Spinal cord (tissue), 10 donors: ENCODE data around the gene NFE2. TPM values are rescaled to one million over a fixed set of nuclear protein-coding genes. Genes with fewer than 3 reads are reported as not detected.

Experiments used
- DNase-seq, 6 donors: peaks; one replicate each; pipeline versions ENCODE4 v3.0.0 to v3.0.0-alpha.2; 2013 to 2015; ENCODE audit warnings: low spot score in 6 of 6, low read depth in 4 of 6
- H3K27ac ChIP-seq: one replicate; pipeline ENCODE4 v1.5.1; 2013; ENCODE audit warnings: low read depth, low read length, control low read depth
- H3K27me3 ChIP-seq: one replicate; pipeline ENCODE4 v1.6.1; 2013; ENCODE audit warnings: low read length; ENCODE audit not compliant: control insufficient read depth, insufficient read depth
- H3K36me3 ChIP-seq: one replicate; pipeline ENCODE4 v1.6.1; 2013; ENCODE audit warnings: low read length; ENCODE audit not compliant: control insufficient read depth, insufficient read depth
- H3K4me1 ChIP-seq: one replicate; pipeline ENCODE4 v1.6.1; 2013; ENCODE audit warnings: low read length; ENCODE audit not compliant: control insufficient read depth, insufficient read depth
- H3K4me3 ChIP-seq: one replicate; pipeline ENCODE4 v1.5.1; 2013; ENCODE audit warnings: low read depth, low read length, control low read depth
- H3K9me3 ChIP-seq: one replicate; pipeline ENCODE4 v1.6.1; 2013; ENCODE audit warnings: low read length; ENCODE audit not compliant: control insufficient read depth, insufficient read depth
- WGBS: methylation state at CpG from one replicate; pipeline ENCODE4 v1.1.5; 2013; ENCODE audit warnings: missing lambda C conversion rate; ENCODE audit not compliant: insufficient coverage; 5-methylcytosine and 5-hydroxymethylcytosine counted together
- polyA plus RNA-seq, 2 donors: library from polyadenylated mRNA; unstranded; fragments of 120-200 nt; gene quantifications; one replicate each; pipeline ENCODE4 v1.2.1, GENCODE V29; 2013; ENCODE audit not compliant: insufficient read length in 2 of 2
- total RNA-seq, 2 donors: library from RNA; depleted of rRNA in 1 of 2; stranded (reverse); fragments of 120-200 nt in 1 of 2; fragments of >200 nt in 1 of 2; gene quantifications; one replicate each; pipeline versions ENCODE4 v1.2.3 to v1.2.4, GENCODE V29; 2013 to 2014
- donor health status: healthy.

NFE2 gene
- total and polyA plus RNA-seq, 4 donors = 1.3 to 6.5 (median 4.0) TPM

DNA sequence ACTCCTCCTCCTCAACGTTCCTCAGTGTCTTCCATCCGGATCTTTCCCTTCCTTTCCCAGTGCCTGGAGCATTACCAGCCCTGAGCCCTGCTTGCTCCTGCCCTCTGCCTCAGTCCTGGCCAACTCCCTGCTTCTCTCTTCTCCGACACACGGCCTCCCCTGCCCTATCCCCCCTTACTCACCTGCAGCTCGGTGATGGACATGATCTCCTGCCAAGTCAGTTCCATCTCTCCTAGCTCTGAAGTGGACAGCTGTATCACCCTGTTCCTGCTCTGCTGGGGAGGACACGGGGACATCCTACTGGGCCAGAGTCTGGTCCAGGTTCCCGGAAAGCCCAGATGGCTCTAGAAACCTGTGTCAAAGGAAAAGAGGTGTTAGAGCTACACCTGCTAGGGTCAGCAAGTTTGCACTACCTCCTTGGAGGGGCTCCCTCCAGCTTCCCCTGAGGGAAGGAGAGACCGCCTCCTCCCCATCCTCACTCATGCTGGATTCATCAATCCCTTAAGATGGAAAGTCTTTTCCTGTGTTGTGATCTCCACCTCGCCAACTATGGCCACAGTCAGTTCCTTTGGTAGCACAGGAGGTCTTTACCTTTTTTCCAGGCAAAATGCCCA, 5.8 kb downstream of the NFE2 start:
- H3K9me3 ChIP-seq = no peaks in the 10 kb centered on the region
- H3K27me3 ChIP-seq = peaks cover 8% of the 10 kb centered on the region
- H3K4me1 ChIP-seq = peaks cover 11% of the 10 kb centered on the region
- 83% methylated on average over 7 of the region's 9 CpGs for WGBS
- H3K36me3 ChIP-seq = peaks cover 10% of the 10 kb centered on the region
- DNase-seq = no peak
- no peak overlapping the region for H3K27ac ChIP-seq
- H3K4me3 ChIP-seq = no peak overlapping the region

GRCh38 chr12:54294152-54294952, 6.5 kb downstream of the NFE2 start:
- peaks cover 10% of the 10 kb centered on the region for H3K36me3 ChIP-seq
- peaks cover 11% of the 10 kb centered on the region for H3K4me1 ChIP-seq
- H3K27me3 ChIP-seq = peaks cover 4% of the 10 kb centered on the region
- peak in 2 of 6 donors; percentile 21 to 32 for DNase-seq
- WGBS = 96% methylated on average over 3 of the region's 9 CpGs
- H3K4me3 ChIP-seq = no peak overlapping the region
- no peaks in the 10 kb centered on the region for H3K9me3 ChIP-seq
- H3K27ac ChIP-seq = no peak overlapping the region

- no peak overlapping the region for H3K27ac ChIP-seq
- H3K36me3 ChIP-seq = peaks cover 19% of the 10 kb centered on the region
- peaks cover 11% of the 10 kb centered on the region for H3K4me1 ChIP-seq
- WGBS = over 99% methylated on average over 7 of the region's 7 CpGs
- DNase-seq = no peak
- no peaks in the 10 kb centered on the region for H3K9me3 ChIP-seq
- H3K4me3 ChIP-seq = no peak overlapping the region
- H3K27me3 ChIP-seq = no peaks in the 10 kb centered on the region
These were observed 7.9 kb downstream of the NFE2 start for GRCh38 chr12:54292931-54293241.

- no peak overlapping the region for H3K27ac ChIP-seq
- H3K4me3 ChIP-seq = no peak overlapping the region
- peaks cover 24% of the 10 kb centered on the region for H3K36me3 ChIP-seq
- no peaks in the 10 kb centered on the region for H3K9me3 ChIP-seq
- peaks cover 11% of the 10 kb centered on the region for H3K4me1 ChIP-seq
- H3K27me3 ChIP-seq = no peaks in the 10 kb centered on the region
- WGBS = 94% methylated on average over 30 of the region's 30 CpGs
- DNase-seq = no peak
These were observed 8.5 kb downstream of the NFE2 start for GRCh38 chr12:54292083-54292930.

DNA sequence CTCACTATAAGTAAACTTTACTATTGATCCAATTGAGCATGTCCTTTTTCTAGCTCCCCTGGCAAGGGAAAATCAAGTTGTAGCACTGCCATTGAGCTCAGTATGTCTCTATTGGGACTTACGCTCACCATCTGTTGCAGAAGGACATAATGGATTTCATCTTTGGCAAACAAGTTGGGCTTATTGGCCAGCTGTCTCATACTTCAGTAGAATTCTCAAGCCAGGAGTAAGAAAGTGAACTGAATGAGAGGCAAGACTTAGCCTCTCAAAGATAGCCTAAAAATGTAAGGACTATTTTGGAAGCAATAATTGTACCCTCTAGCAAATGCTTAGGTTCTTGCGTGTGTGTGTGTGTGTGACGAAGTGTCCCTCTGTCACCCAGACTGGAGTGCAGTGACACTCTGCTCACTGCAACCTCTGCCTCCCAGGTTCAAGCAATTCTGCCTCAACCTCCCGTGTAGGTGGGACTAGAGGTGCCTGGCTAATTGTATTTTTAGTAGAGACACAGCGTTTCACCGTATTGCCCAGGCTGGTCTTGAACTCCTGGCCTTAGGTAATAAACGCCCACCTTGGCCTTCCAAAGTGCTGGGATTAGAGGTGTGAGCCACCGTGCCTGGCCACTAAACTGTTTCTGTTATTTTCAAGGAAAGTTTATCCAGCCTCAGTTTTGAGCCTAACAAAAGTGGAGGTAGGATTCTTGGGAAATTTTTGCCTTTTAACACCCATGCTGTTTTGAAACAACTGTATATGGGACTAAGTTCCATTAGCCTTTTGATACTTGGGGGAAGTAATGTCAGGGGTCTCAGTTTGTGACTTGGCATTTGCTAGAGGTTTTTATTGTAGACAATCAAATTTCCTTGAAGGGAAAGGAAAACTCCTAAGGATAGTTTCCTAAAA, 13.3 kb downstream of the NFE2 start:
- no peaks in the 10 kb centered on the region for H3K9me3 ChIP-seq
- H3K36me3 ChIP-seq = peaks cover 27% of the 10 kb centered on the region
- no peaks in the 10 kb centered on the region for H3K27me3 ChIP-seq
- no peak overlapping the region for H3K4me3 ChIP-seq
- 74% methylated on average over 6 of the region's 8 CpGs for WGBS
- H3K27ac ChIP-seq = no peak overlapping the region
- H3K4me1 ChIP-seq = peaks cover 12% of the 10 kb centered on the region
- DNase-seq = peak in 2 of 6 donors; percentile 81 to 85

DNA sequence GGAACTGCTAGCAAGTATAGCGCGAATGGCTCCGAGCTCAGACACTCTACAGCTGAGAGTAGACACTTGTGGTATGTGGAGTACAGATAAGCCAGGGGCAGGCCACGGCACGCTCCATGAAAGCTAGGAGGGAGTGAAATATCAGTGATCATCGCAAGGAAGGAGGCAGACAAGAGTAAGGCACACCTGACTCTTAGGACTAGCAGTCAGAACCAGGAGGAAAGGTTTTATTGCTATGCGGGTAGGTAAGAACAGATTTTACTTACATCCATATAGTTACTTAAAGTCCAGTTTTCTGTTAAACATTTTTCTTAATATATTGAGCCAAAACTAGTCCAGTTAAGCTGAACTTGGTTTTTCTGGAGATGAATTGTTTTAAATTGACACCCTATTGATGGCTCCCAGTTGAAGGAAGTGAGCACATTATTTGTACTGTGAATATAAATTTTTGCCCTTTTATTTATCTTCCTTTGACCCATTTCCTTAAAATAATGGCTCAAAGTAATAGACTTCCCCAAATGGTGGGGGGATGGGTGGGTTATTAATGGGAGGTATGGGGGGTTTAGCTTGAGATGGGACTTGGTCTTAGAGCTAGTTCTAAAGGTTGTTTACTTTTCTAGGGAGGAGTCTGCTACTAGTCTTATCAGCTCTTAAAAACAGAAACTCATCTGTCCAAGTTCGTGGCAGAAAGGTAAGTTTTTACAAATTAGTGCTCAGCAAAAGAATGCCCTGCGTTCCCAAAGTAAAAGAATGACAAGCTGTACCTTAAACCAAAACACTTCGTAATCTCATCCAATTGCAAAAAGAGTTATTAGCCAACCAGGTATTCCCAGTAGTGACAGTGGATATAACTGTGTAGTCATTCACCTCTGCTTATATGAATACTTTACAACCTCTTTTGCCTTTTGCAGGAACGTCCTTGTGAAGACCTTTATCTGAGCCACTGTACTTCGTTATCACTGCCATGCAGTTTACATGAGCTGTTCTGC, 14.5 kb downstream of the NFE2 start:
- H3K36me3 ChIP-seq = peaks cover 25% of the 10 kb centered on the region
- peaks cover 14% of the 10 kb centered on the region for H3K4me1 ChIP-seq
- no peak for DNase-seq
- no peak overlapping the region for H3K4me3 ChIP-seq
- WGBS = 77% methylated on average over 6 of the region's 12 CpGs
- H3K27ac ChIP-seq = no peak overlapping the region
- H3K27me3 ChIP-seq = no peaks in the 10 kb centered on the region
- H3K9me3 ChIP-seq = no peaks in the 10 kb centered on the region

- Histone ChIP-seq H3K4me1 (peaks cover 14% of the 10 kb centered on the region), H3K27ac (no peak overlapping the region), H3K4me3 (no peak overlapping the region), H3K27me3 (no peaks in the 10 kb centered on the region), H3K9me3 (no peaks in the 10 kb centered on the region), H3K36me3 (peaks cover 28% of the 10 kb centered on the region)
- DNase-seq = no peak
- WGBS = 58% methylated on average over 1 of the region's 5 CpGs
These were observed 15.4 kb downstream of the NFE2 start for GRCh38 chr12:54285150-54286041.
